SK-N-SH (cell line): Measurements from ENCODE around the gene BRD1.

Experiments used
- EP300 ChIP-seq, 2 experiments: IDR thresholded peaks; 2 replicates each; pipeline versions ENCODE4 v1.4.0 to v1.6.1; 2012; ENCODE audit warnings: borderline replicate concordance in 1 of 2, low read depth in 1 of 2, low read length in 1 of 2
- POLR2AphosphoS5 ChIP-seq: IDR thresholded peaks from 2 replicates; pipeline ENCODE4 v1.6.1; 2012; ENCODE audit warnings: low read depth, low read length
- RCOR1 ChIP-seq: fragments of 150-350 bp; IDR thresholded peaks from 2 replicates; pipeline ENCODE4 v1.6.1; 2017; ENCODE audit warnings: antibody characterized with exemption, low read length
- TF ChIP-seq, protein P1 (sequence below): fragments of 200-600 bp; sonication (generic); IDR thresholded peaks from 2 replicates; pipeline ENCODE4 v1.6.1; 2017; ENCODE audit warnings: antibody characterized with exemption, mild to moderate bottlenecking, moderate library complexity
- TF ChIP-seq, protein P2 (sequence below): fragments of 150-350 bp; IDR thresholded peaks from 2 replicates; pipeline ENCODE4 v1.6.1; 2017; ENCODE audit warnings: antibody characterized with exemption, low read length, low read depth, borderline replicate concordance
- TF ChIP-seq, protein P3 (sequence below): IDR thresholded peaks from 2 replicates; pipeline ENCODE4 v1.6.1; 2012; ENCODE audit warnings: mild to moderate bottlenecking, low read depth, low read length, moderate library complexity

DNA sequence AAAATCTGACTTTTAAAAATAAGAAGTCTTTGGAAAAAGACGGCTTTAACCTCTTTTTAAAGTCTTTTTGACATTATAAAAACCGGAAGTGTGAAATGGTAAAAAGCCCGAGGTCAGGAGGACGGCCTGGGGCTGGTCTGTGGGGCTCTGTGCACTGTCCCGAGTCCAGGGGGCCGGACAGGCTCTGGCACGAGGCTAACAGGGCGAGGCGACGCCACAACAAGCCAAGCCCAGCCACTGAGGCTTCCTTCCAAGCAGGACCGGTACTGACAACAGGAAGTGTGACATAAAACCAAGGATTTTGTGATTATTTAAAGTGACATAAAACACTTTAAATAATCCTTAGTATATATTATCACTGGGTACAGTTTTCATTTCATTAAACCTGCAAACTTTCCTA is 39.2 kb downstream of the BRD1 start:
- TF ChIP-seq, protein P1, sequence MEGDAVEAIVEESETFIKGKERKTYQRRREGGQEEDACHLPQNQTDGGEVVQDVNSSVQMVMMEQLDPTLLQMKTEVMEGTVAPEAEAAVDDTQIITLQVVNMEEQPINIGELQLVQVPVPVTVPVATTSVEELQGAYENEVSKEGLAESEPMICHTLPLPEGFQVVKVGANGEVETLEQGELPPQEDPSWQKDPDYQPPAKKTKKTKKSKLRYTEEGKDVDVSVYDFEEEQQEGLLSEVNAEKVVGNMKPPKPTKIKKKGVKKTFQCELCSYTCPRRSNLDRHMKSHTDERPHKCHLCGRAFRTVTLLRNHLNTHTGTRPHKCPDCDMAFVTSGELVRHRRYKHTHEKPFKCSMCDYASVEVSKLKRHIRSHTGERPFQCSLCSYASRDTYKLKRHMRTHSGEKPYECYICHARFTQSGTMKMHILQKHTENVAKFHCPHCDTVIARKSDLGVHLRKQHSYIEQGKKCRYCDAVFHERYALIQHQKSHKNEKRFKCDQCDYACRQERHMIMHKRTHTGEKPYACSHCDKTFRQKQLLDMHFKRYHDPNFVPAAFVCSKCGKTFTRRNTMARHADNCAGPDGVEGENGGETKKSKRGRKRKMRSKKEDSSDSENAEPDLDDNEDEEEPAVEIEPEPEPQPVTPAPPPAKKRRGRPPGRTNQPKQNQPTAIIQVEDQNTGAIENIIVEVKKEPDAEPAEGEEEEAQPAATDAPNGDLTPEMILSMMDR = no peak
- TF ChIP-seq, protein P2, sequence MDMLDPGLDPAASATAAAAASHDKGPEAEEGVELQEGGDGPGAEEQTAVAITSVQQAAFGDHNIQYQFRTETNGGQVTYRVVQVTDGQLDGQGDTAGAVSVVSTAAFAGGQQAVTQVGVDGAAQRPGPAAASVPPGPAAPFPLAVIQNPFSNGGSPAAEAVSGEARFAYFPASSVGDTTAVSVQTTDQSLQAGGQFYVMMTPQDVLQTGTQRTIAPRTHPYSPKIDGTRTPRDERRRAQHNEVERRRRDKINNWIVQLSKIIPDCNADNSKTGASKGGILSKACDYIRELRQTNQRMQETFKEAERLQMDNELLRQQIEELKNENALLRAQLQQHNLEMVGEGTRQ = no peak
- TF ChIP-seq, protein P3, sequence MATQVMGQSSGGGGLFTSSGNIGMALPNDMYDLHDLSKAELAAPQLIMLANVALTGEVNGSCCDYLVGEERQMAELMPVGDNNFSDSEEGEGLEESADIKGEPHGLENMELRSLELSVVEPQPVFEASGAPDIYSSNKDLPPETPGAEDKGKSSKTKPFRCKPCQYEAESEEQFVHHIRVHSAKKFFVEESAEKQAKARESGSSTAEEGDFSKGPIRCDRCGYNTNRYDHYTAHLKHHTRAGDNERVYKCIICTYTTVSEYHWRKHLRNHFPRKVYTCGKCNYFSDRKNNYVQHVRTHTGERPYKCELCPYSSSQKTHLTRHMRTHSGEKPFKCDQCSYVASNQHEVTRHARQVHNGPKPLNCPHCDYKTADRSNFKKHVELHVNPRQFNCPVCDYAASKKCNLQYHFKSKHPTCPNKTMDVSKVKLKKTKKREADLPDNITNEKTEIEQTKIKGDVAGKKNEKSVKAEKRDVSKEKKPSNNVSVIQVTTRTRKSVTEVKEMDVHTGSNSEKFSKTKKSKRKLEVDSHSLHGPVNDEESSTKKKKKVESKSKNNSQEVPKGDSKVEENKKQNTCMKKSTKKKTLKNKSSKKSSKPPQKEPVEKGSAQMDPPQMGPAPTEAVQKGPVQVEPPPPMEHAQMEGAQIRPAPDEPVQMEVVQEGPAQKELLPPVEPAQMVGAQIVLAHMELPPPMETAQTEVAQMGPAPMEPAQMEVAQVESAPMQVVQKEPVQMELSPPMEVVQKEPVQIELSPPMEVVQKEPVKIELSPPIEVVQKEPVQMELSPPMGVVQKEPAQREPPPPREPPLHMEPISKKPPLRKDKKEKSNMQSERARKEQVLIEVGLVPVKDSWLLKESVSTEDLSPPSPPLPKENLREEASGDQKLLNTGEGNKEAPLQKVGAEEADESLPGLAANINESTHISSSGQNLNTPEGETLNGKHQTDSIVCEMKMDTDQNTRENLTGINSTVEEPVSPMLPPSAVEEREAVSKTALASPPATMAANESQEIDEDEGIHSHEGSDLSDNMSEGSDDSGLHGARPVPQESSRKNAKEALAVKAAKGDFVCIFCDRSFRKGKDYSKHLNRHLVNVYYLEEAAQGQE = no peak
- TF ChIP-seq POLR2AphosphoS5 = no peak
- TF ChIP-seq EP300 (IDR thresholded peaks at IDR 0.05; ENCODE audit: borderline replicate concordance in 1 of 2, low read depth in 1 of 2, low read length in 1 of 2) = no peak
- no peak for TF ChIP-seq RCOR1
